HEK293 (cell line): ENCODE results near the gene TXNDC15.

Experiments
- KLF9 ChIP-seq: fragments of 450-650 bp; formaldehyde crosslinking; IDR thresholded peaks from 2 replicates; pipeline ENCODE4 v1.5.1; 2016; ENCODE audit warnings: missing biosample characterization, missing genetic modification characterization, low read depth
- ZNF146 ChIP-seq: fragments of 450-650 bp; formaldehyde crosslinking; IDR thresholded peaks from 2 replicates; pipeline ENCODE4 v1.5.1; 2016; ENCODE audit warnings: missing biosample characterization, missing genetic modification characterization
- ZNF2 ChIP-seq: fragments of 450-650 bp; formaldehyde crosslinking; IDR thresholded peaks from 2 replicates; pipeline ENCODE4 v1.5.1; 2016; ENCODE audit warnings: missing biosample characterization, missing genetic modification characterization
- ZNF311 ChIP-seq: fragments of 450-650 bp; formaldehyde crosslinking; IDR thresholded peaks from 2 replicates; pipeline ENCODE4 v1.5.1; 2017; ENCODE audit warnings: missing biosample characterization, missing genetic modification characterization, borderline replicate concordance
- ZNF341 ChIP-seq: fragments of 450-650 bp; formaldehyde crosslinking; IDR thresholded peaks from 2 replicates; pipeline ENCODE4; 2016; ENCODE audit warnings: low read depth, missing biosample characterization, missing genetic modification characterization
- ZNF510 ChIP-seq: fragments of 450-650 bp; formaldehyde crosslinking; IDR thresholded peaks from 2 replicates; pipeline ENCODE4 v1.5.1; 2018; ENCODE audit warnings: mild to moderate bottlenecking, missing genetic modification characterization, missing biosample characterization; ENCODE audit not compliant: insufficient replicate concordance
- ZSCAN16 ChIP-seq: fragments of 450-650 bp; formaldehyde crosslinking; IDR thresholded peaks from 2 replicates; pipeline ENCODE4 v1.5.1; 2016; ENCODE audit warnings: missing biosample characterization, missing genetic modification characterization
- TF ChIP-seq, protein P1 (sequence below): IDR thresholded peaks from 2 replicates; pipeline ENCODE4 v1.6.1; 2011; ENCODE audit warnings: mild to moderate bottlenecking, low read depth, low read length, borderline replicate concordance
- TF ChIP-seq, protein P2 (sequence below): fragments of 450-650 bp; formaldehyde crosslinking; IDR thresholded peaks from 2 replicates; pipeline ENCODE4 v1.5.1; 2016; ENCODE audit warnings: missing biosample characterization, missing genetic modification characterization
- TF ChIP-seq, protein P3 (sequence below): fragments of 450-650 bp; formaldehyde crosslinking; IDR thresholded peaks from 2 replicates; pipeline ENCODE4 v1.5.1; 2016; ENCODE audit warnings: missing biosample characterization, missing genetic modification characterization

DNA sequence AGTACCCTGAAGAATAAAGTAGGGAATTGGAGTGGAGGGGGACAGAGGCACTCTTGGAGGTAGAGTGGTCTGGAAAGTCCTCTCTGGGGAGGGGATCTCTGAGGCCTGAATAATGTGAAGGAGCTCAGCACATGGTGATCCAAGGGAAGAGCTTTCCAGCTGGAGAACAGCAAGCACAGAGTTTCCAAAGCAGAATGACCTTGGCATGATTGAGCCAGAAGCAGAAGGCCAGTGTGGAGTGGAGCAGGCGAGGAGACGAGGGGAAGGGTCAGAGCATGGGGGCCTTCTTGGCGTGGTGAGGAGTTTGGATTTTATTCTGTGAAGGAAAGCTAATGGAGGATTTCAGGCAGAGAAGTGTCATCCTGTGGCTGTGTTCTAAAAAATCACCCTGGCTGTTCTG is 39.1 kb downstream of the TXNDC15 start:
- TF ChIP-seq ZSCAN16 (tag by site-specific recombination) (no peak), ZNF146 (no peak), ZNF341 (tag by site-specific recombination) (no peak), KLF9 (tag by site-specific recombination) (no peak), ZNF311 (no peak), ZNF510 (no peak), ZNF2 (tag by site-specific recombination) (no peak)
- TF ChIP-seq, protein P1, sequence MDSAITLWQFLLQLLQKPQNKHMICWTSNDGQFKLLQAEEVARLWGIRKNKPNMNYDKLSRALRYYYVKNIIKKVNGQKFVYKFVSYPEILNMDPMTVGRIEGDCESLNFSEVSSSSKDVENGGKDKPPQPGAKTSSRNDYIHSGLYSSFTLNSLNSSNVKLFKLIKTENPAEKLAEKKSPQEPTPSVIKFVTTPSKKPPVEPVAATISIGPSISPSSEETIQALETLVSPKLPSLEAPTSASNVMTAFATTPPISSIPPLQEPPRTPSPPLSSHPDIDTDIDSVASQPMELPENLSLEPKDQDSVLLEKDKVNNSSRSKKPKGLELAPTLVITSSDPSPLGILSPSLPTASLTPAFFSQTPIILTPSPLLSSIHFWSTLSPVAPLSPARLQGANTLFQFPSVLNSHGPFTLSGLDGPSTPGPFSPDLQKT: no peak
- TF ChIP-seq, protein P2, sequence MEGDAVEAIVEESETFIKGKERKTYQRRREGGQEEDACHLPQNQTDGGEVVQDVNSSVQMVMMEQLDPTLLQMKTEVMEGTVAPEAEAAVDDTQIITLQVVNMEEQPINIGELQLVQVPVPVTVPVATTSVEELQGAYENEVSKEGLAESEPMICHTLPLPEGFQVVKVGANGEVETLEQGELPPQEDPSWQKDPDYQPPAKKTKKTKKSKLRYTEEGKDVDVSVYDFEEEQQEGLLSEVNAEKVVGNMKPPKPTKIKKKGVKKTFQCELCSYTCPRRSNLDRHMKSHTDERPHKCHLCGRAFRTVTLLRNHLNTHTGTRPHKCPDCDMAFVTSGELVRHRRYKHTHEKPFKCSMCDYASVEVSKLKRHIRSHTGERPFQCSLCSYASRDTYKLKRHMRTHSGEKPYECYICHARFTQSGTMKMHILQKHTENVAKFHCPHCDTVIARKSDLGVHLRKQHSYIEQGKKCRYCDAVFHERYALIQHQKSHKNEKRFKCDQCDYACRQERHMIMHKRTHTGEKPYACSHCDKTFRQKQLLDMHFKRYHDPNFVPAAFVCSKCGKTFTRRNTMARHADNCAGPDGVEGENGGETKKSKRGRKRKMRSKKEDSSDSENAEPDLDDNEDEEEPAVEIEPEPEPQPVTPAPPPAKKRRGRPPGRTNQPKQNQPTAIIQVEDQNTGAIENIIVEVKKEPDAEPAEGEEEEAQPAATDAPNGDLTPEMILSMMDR: no peak
- TF ChIP-seq, protein P3, sequence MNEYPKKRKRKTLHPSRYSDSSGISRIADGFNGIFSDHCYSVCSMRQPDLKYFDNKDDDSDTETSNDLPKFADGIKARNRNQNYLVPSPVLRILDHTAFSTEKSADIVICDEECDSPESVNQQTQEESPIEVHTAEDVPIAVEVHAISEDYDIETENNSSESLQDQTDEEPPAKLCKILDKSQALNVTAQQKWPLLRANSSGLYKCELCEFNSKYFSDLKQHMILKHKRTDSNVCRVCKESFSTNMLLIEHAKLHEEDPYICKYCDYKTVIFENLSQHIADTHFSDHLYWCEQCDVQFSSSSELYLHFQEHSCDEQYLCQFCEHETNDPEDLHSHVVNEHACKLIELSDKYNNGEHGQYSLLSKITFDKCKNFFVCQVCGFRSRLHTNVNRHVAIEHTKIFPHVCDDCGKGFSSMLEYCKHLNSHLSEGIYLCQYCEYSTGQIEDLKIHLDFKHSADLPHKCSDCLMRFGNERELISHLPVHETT (tag by site-specific recombination): no peak
